ENCODE measurements around the gene CBX2. TPM values are rescaled to one million over a fixed set of nuclear protein-coding genes. Genes with fewer than 3 reads are reported as not detected.
"Not testable (repeated sequence)": the region's sequence is repeated elsewhere in the genome, so short reads cannot be mapped to it uniquely, and the experiment has no call there.

Gene CBX2
- total RNA-seq, 1 donor from 2014 or later: 5.7 TPM

- H3K36me3 ChIP-seq (ENCODE audit: control insufficient read depth in 3 of 3, insufficient read depth in 3 of 3, low read length in 3 of 3): no peaks in the 10 kb centered on the region
- H3K4me3 ChIP-seq (ENCODE audit: low read length in 3 of 3): no peak overlapping the region
- H3K9me3 ChIP-seq (ENCODE audit: control insufficient read depth in 3 of 3, low read length in 3 of 3): no peaks in the 10 kb centered on the region
- peaks cover 48 to 71% (median 66%) of the 10 kb centered on the region in 3 donors for H3K27me3 ChIP-seq (ENCODE audit: control insufficient read depth in 3 of 3, insufficient read depth in 3 of 3, low read length in 3 of 3)
- no peak overlapping the region for H3K27ac ChIP-seq (ENCODE audit: low read depth, low read length)
- H3K9ac ChIP-seq (ENCODE audit: low read depth in 1 of 3, low read length in 3 of 3): no peak overlapping the region
- H3K4me1 ChIP-seq (ENCODE audit: control insufficient read depth in 3 of 3, insufficient read depth in 3 of 3, low read length in 3 of 3): peaks cover 0 to 5% (median 4%) of the 10 kb centered on the region in 3 donors
Observed at GRCh38 chr17:79750650-79751545, 27.1 kb upstream of the CBX2 start.

- no peaks in the 10 kb centered on the region for H3K9me3 ChIP-seq (ENCODE audit: control insufficient read depth in 3 of 3, low read length in 3 of 3)
- H3K9ac ChIP-seq (ENCODE audit: low read depth in 1 of 3, low read length in 3 of 3): no peak overlapping the region
- H3K36me3 ChIP-seq (ENCODE audit: control insufficient read depth in 3 of 3, insufficient read depth in 3 of 3, low read length in 3 of 3): no peaks in the 10 kb centered on the region
- no peak overlapping the region for H3K27ac ChIP-seq (ENCODE audit: low read depth, low read length)
- H3K4me3 ChIP-seq (ENCODE audit: low read length in 3 of 3): no peak overlapping the region
- H3K4me1 ChIP-seq (ENCODE audit: control insufficient read depth in 3 of 3, insufficient read depth in 3 of 3, low read length in 3 of 3): peaks cover 0 to 4% (median 0%) of the 10 kb centered on the region in 3 donors
- H3K27me3 ChIP-seq (ENCODE audit: control insufficient read depth in 3 of 3, insufficient read depth in 3 of 3, low read length in 3 of 3): peaks cover 42 to 63% (median 61%) of the 10 kb centered on the region in 3 donors
Observed at GRCh38 chr17:79752175-79752574, 25.8 kb upstream of the CBX2 start.

- Histone ChIP-seq H3K4me3 (ENCODE audit: low read length in 3 of 3) (no peak overlapping the region), H3K9ac (ENCODE audit: low read depth in 1 of 3, low read length in 3 of 3) (no peak overlapping the region), H3K27ac (ENCODE audit: low read depth, low read length) (no peak overlapping the region), H3K27me3 (ENCODE audit: control insufficient read depth in 3 of 3, insufficient read depth in 3 of 3, low read length in 3 of 3) (peaks cover 27 to 48% (median 47%) of the 10 kb centered on the region in 3 donors), H3K4me1 (ENCODE audit: control insufficient read depth in 3 of 3, insufficient read depth in 3 of 3, low read length in 3 of 3) (no peaks in the 10 kb centered on the region), H3K36me3 (ENCODE audit: control insufficient read depth in 3 of 3, insufficient read depth in 3 of 3, low read length in 3 of 3) (no peaks in the 10 kb centered on the region), H3K9me3 (ENCODE audit: control insufficient read depth in 3 of 3, low read length in 3 of 3) (no peaks in the 10 kb centered on the region)
Observed at GRCh38 chr17:79754370-79754769, 23.6 kb upstream of the CBX2 start.

- H3K9ac ChIP-seq (ENCODE audit: low read depth in 1 of 3, low read length in 3 of 3); H3K4me3 ChIP-seq (ENCODE audit: low read length in 3 of 3); H3K9me3 ChIP-seq (ENCODE audit: control insufficient read depth in 3 of 3, low read length in 3 of 3); H3K36me3 ChIP-seq (ENCODE audit: control insufficient read depth in 3 of 3, insufficient read depth in 3 of 3, low read length in 3 of 3); H3K27ac ChIP-seq (ENCODE audit: low read depth, low read length); H3K4me1 ChIP-seq (ENCODE audit: control insufficient read depth in 3 of 3, insufficient read depth in 3 of 3, low read length in 3 of 3): not testable (repeated sequence)
- H3K27me3 ChIP-seq (ENCODE audit: control insufficient read depth in 3 of 3, insufficient read depth in 3 of 3, low read length in 3 of 3): peaks cover 24 to 43% (median 42%) of the 10 kb centered on the region in 3 donors
Observed at GRCh38 chr17:79754903-79755302, 23.0 kb upstream of the CBX2 start.

GRCh38 chr17:79755591-79755990, 22.4 kb upstream of the CBX2 start:
- H3K27me3 ChIP-seq (ENCODE audit: control insufficient read depth in 3 of 3, insufficient read depth in 3 of 3, low read length in 3 of 3): peaks cover 23 to 46% (median 37%) of the 10 kb centered on the region in 3 donors

GRCh38 chr17:79757140-79757745, 20.7 kb upstream of the CBX2 start:
- Histone ChIP-seq H3K4me1 (ENCODE audit: control insufficient read depth in 3 of 3, insufficient read depth in 3 of 3, low read length in 3 of 3) (no peaks in the 10 kb centered on the region), H3K27me3 (ENCODE audit: control insufficient read depth in 3 of 3, insufficient read depth in 3 of 3, low read length in 3 of 3) (peaks cover 12 to 38% (median 25%) of the 10 kb centered on the region in 3 donors), H3K36me3 (ENCODE audit: control insufficient read depth in 3 of 3, insufficient read depth in 3 of 3, low read length in 3 of 3) (no peaks in the 10 kb centered on the region), H3K4me3 (ENCODE audit: low read length in 3 of 3) (no peak overlapping the region), H3K9me3 (ENCODE audit: control insufficient read depth in 3 of 3, low read length in 3 of 3) (no peaks in the 10 kb centered on the region), H3K27ac (ENCODE audit: low read depth, low read length) (no peak overlapping the region), H3K9ac (ENCODE audit: low read depth in 1 of 3, low read length in 3 of 3) (no peak overlapping the region)

More at GRCh38 chr17:79755591-79755990, 22.4 kb upstream of the CBX2 start:
- Histone ChIP-seq H3K27ac (ENCODE audit: low read depth, low read length) (no peak overlapping the region), H3K4me1 (ENCODE audit: control insufficient read depth in 3 of 3, insufficient read depth in 3 of 3, low read length in 3 of 3) (no peaks in the 10 kb centered on the region), H3K4me3 (ENCODE audit: low read length in 3 of 3) (no peak overlapping the region), H3K9ac (ENCODE audit: low read depth in 1 of 3, low read length in 3 of 3) (no peak overlapping the region), H3K36me3 (ENCODE audit: control insufficient read depth in 3 of 3, insufficient read depth in 3 of 3, low read length in 3 of 3) (no peaks in the 10 kb centered on the region), H3K9me3 (ENCODE audit: control insufficient read depth in 3 of 3, low read length in 3 of 3) (no peaks in the 10 kb centered on the region)

- H3K27ac ChIP-seq (ENCODE audit: low read depth, low read length): no peak overlapping the region
- H3K9me3 ChIP-seq (ENCODE audit: control insufficient read depth in 3 of 3, low read length in 3 of 3): no peaks in the 10 kb centered on the region
- H3K36me3 ChIP-seq (ENCODE audit: control insufficient read depth in 3 of 3, insufficient read depth in 3 of 3, low read length in 3 of 3): no peaks in the 10 kb centered on the region
- no peak overlapping the region for H3K4me3 ChIP-seq (ENCODE audit: low read length in 3 of 3)
- no peak overlapping the region for H3K9ac ChIP-seq (ENCODE audit: low read depth in 1 of 3, low read length in 3 of 3)
- H3K4me1 ChIP-seq (ENCODE audit: control insufficient read depth in 3 of 3, insufficient read depth in 3 of 3, low read length in 3 of 3): no peaks in the 10 kb centered on the region
- H3K27me3 ChIP-seq (ENCODE audit: control insufficient read depth in 3 of 3, insufficient read depth in 3 of 3, low read length in 3 of 3): peaks cover 12 to 40% (median 24%) of the 10 kb centered on the region in 3 donors
Observed at GRCh38 chr17:79758271-79758670, 19.7 kb upstream of the CBX2 start.

- no peak overlapping the region for H3K4me3 ChIP-seq (ENCODE audit: low read length in 3 of 3)
- H3K9ac ChIP-seq (ENCODE audit: low read depth in 1 of 3, low read length in 3 of 3): no peak overlapping the region
- H3K27me3 ChIP-seq (ENCODE audit: control insufficient read depth in 3 of 3, insufficient read depth in 3 of 3, low read length in 3 of 3): peaks cover 7 to 30% (median 11%) of the 10 kb centered on the region in 3 donors
- H3K4me1 ChIP-seq (ENCODE audit: control insufficient read depth in 3 of 3, insufficient read depth in 3 of 3, low read length in 3 of 3): no peaks in the 10 kb centered on the region
- H3K36me3 ChIP-seq (ENCODE audit: control insufficient read depth in 3 of 3, insufficient read depth in 3 of 3, low read length in 3 of 3): no peaks in the 10 kb centered on the region
- H3K9me3 ChIP-seq (ENCODE audit: control insufficient read depth in 3 of 3, low read length in 3 of 3): no peaks in the 10 kb centered on the region
- H3K27ac ChIP-seq (ENCODE audit: low read depth, low read length): no peak overlapping the region
Observed at GRCh38 chr17:79760197-79760906, 17.6 kb upstream of the CBX2 start.

GRCh38 chr17:79761894-79762589, 15.9 kb upstream of the CBX2 start:
- H3K4me3 ChIP-seq (ENCODE audit: low read length in 3 of 3): no peak overlapping the region
- H3K27me3 ChIP-seq (ENCODE audit: control insufficient read depth in 3 of 3, insufficient read depth in 3 of 3, low read length in 3 of 3): peaks cover 3 to 21% (median 7%) of the 10 kb centered on the region in 3 donors
- H3K4me1 ChIP-seq (ENCODE audit: control insufficient read depth in 3 of 3, insufficient read depth in 3 of 3, low read length in 3 of 3): no peaks in the 10 kb centered on the region
- no peak overlapping the region for H3K9ac ChIP-seq (ENCODE audit: low read depth in 1 of 3, low read length in 3 of 3)
- no peak overlapping the region for H3K27ac ChIP-seq (ENCODE audit: low read depth, low read length)
- no peaks in the 10 kb centered on the region for H3K9me3 ChIP-seq (ENCODE audit: control insufficient read depth in 3 of 3, low read length in 3 of 3)
- H3K36me3 ChIP-seq (ENCODE audit: control insufficient read depth in 3 of 3, insufficient read depth in 3 of 3, low read length in 3 of 3): no peaks in the 10 kb centered on the region

All from skeletal muscle tissue (tissue), 4 donors.